Measurements from ENCODE around the gene GRIN2C.

- TF ChIP-seq CTCF (IDR thresholded peaks at IDR 0.05; ENCODE audit: extremely low read depth in 1 of 2, insufficient read depth in 1 of 2, low read depth in 1 of 2, low read length in 2 of 2): no peak
- no peak for TF ChIP-seq POLR2A (IDR thresholded peaks at IDR 0.05; ENCODE audit: low read depth, low read length)
- no peak for TF ChIP-seq POLR2AphosphoS5 (IDR thresholded peaks at IDR 0.05; ENCODE audit: insufficient read depth, low read depth, low read length)
- TF ChIP-seq GATA2 (IDR thresholded peaks at IDR 0.05; ENCODE audit: insufficient read depth, insufficient read length, low read depth, low read length): no peak
- no peak for TF ChIP-seq JUN (IDR thresholded peaks at IDR 0.05; ENCODE audit: borderline replicate concordance, insufficient read depth, insufficient read length, low read depth)
- no peak for TF ChIP-seq EZH2 (IDR thresholded peaks at IDR 0.05; ENCODE audit: borderline replicate concordance, low read depth, low read length, severe bottlenecking)
- TF ChIP-seq, protein P1, sequence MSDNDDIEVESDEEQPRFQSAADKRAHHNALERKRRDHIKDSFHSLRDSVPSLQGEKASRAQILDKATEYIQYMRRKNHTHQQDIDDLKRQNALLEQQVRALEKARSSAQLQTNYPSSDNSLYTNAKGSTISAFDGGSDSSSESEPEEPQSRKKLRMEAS (IDR thresholded peaks at IDR 0.05; ENCODE audit: insufficient read depth, insufficient read length): no peak
Observed at GRCh38 chr17:74815067-74815466, 44.6 kb downstream of the GRIN2C start.
